C4-2B (cell line): ENCODE measurements around the gene NEDD4L.

ENCODE experiments used
- CTCF ChIP-seq: fragments of 450-650 bp; conservative IDR thresholded peaks from 2 replicates; pipeline ENCODE4 v1.5.1; 2017; ENCODE audit warnings: mild to moderate bottlenecking
- ZFX ChIP-seq: fragments of 450-650 bp; IDR thresholded peaks from 2 replicates; pipeline ENCODE4 v1.6.1; 2017

GRCh38 chr18:58390399-58390798, 346.4 kb downstream of the NEDD4L start:
- TF ChIP-seq CTCF = no peak
- TF ChIP-seq ZFX = no peak
